K562 (cell line): ENCODE data around the gene FYB1. TPM values are rescaled to one million over a fixed set of nuclear protein-coding genes. Genes with fewer than 3 reads are reported as not detected.

ENCODE experiments used
- ARID1B ChIP-seq: fragments of 450-650 bp; IDR thresholded peaks from 2 replicates; pipeline ENCODE4 v1.6.1; 2016; ENCODE audit warnings: antibody characterized with exemption, mild to moderate bottlenecking, inconsistent platforms
- BACH1 ChIP-seq: fragments of 200-800 bp; sonication (Bioruptor generic); IDR thresholded peaks from 2 replicates; pipeline ENCODE4 v1.6.1; 2016; ENCODE audit warnings: missing genetic modification characterization, missing compliant biosample characterization
- C11orf30 ChIP-seq: fragments of 450-650 bp; IDR thresholded peaks from 2 replicates; pipeline ENCODE4 v1.6.1; 2016; ENCODE audit warnings: low read depth, mild to moderate bottlenecking
- CC2D1A ChIP-seq: fragments of 450-650 bp; IDR thresholded peaks from 2 replicates; pipeline ENCODE4 v1.6.1; 2017; ENCODE audit warnings: mild to moderate bottlenecking
- CEBPG ChIP-seq, 3 experiments: fragments of 200-800 bp in 1 of 3; sonication (Bioruptor generic) in 1 of 3; sonication (generic) in 1 of 3; formaldehyde crosslinking in 1 of 3; IDR thresholded peaks in 2 of 3; conservative IDR thresholded peaks in 1 of 3; 2 replicates each; pipeline versions ENCODE4 v1.6.1 to v1.8.0; 2016 to 2022; ENCODE audit warnings: missing compliant biosample characterization in 2 of 3, missing genetic modification characterization in 2 of 3, mild to moderate bottlenecking in 1 of 3, missing genetic modification reagents in 1 of 3
- GABPB1 ChIP-seq: sonication (generic); formaldehyde crosslinking; IDR thresholded peaks from 2 replicates; pipeline ENCODE4 v1.8.0; 2022; ENCODE audit warnings: mild to moderate bottlenecking, missing genetic modification reagents
- IRF9 ChIP-seq: fragments of 450-650 bp; IDR thresholded peaks from 2 replicates; pipeline ENCODE4 v1.6.1; 2016; ENCODE audit warnings: missing biosample characterization, missing genetic modification characterization
- MAFG ChIP-seq: fragments of 450-650 bp; conservative IDR thresholded peaks from 2 replicates; pipeline ENCODE4 v1.6.1; 2016; ENCODE audit warnings: missing genetic modification characterization, missing compliant biosample characterization
- MNT ChIP-seq, 2 experiments: fragments of 450-650 bp; conservative IDR thresholded peaks; 2 replicates each; pipeline ENCODE4 v1.6.1; 2017; ENCODE audit warnings: mild to moderate bottlenecking in 2 of 2, moderate library complexity in 2 of 2
- MYBL2 ChIP-seq, 2 experiments: fragments of 450-650 bp in 1 of 2; sonication (generic) in 1 of 2; formaldehyde crosslinking in 1 of 2; IDR thresholded peaks; 2 replicates each; pipeline versions ENCODE4 v1.6.1 to v1.8.1; 2017 to 2022; ENCODE audit warnings: borderline replicate concordance in 1 of 2, inconsistent platforms in 1 of 2, low read depth in 1 of 2, mild to moderate bottlenecking in 1 of 2, missing genetic modification reagents in 1 of 2, moderate library complexity in 1 of 2
- NBN ChIP-seq: fragments of 450-650 bp; IDR thresholded peaks from 2 replicates; pipeline ENCODE4 v1.6.1; 2016; ENCODE audit warnings: low read depth, mild to moderate bottlenecking
- NFE2 ChIP-seq: IDR thresholded peaks from 2 replicates; pipeline ENCODE4 v1.6.1; 2014; ENCODE audit warnings: antibody characterized with exemption, low read depth
- RAD21 ChIP-seq, 2 experiments: fragments of 250-450 bp in 1 of 2; fragments of 450-650 bp in 1 of 2; sonication (Bioruptor Pico) in 1 of 2; formaldehyde crosslinking in 1 of 2; IDR thresholded peaks in 1 of 2; conservative IDR thresholded peaks in 1 of 2; 2 replicates each; pipeline versions ENCODE4 v1.4.0 to v1.8.0; 2020 to 2022; ENCODE audit warnings: mild to moderate bottlenecking in 2 of 2, moderate library complexity in 1 of 2
- RBM22 ChIP-seq: fragments of 200-400 bp; formaldehyde crosslinking; IDR thresholded peaks from 2 replicates; pipeline ENCODE4 v1.6.1; 2018; ENCODE audit warnings: low read length, low read depth; ENCODE audit not compliant: poor library complexity, severe bottlenecking
- TCF3 ChIP-seq: sonication (generic); formaldehyde crosslinking; IDR thresholded peaks from 2 replicates; pipeline ENCODE4 v1.4.0; 2020; ENCODE audit warnings: mild to moderate bottlenecking, missing genetic modification reagents
- THAP7 ChIP-seq: fragments of 250-450 bp; sonication (Bioruptor Pico); IDR thresholded peaks from 2 replicates; pipeline ENCODE4 v1.5.0; 2021
- ZBTB34 ChIP-seq: fragments of 250-450 bp; sonication (Bioruptor Pico); IDR thresholded peaks from 2 replicates; pipeline ENCODE4 v1.8.0; 2021; ENCODE audit warnings: mild to moderate bottlenecking, moderate library complexity
- ZNF143 ChIP-seq: sonication (generic); formaldehyde crosslinking; IDR thresholded peaks from 2 replicates; pipeline ENCODE4 v1.9.0; 2022; ENCODE audit warnings: mild to moderate bottlenecking, missing genetic modification reagents
- ZNF780A ChIP-seq: fragments of 250-450 bp; sonication (Bioruptor Pico); IDR thresholded peaks from 2 replicates; pipeline ENCODE4 v1.5.0; 2021; ENCODE audit warnings: mild to moderate bottlenecking
- polyA plus RNA-seq, 8 experiments: library from polyadenylated mRNA; depleted of rRNA in 4 of 8; stranded (reverse) in 5 of 8; unstranded in 3 of 8; fragments of >200 nt; fragmentation: Nextera tagmentation in 2 of 8; fragmentation: Illumina TruSeq in 1 of 8; extraction: Ambion mirVana in 2 of 8; extraction: Trizol in 1 of 8; gene quantifications; 2 replicates each; pipeline versions ENCODE4 v1.2.1 to v1.2.3, GENCODE V29; 2011 to 2014; ENCODE audit warnings: inconsistent platforms in 1 of 8, missing spikeins in 1 of 8
- total RNA-seq, 7 experiments: library from RNA; depleted of rRNA in 6 of 7; stranded (reverse); fragments of >200 nt in 6 of 7; fragmentation: Illumina TruSeq in 2 of 7; extraction: Trizol in 2 of 7; gene quantifications; 2 replicates each; pipeline versions ENCODE4 v1.2.1 to v1.2.3, GENCODE V29; 2011 to 2021; ENCODE audit warnings: low replicate concordance in 1 of 7

FYB1 gene
- total and polyA plus RNA-seq, 9 of the 15 experiments (the other 6 are each of a cell fraction or from before 2014, with no cell fraction given): 4.7 to 31.5 (median 9.7) TPM

- TF ChIP-seq CEBPG (CRISPR knock-in tag; IDR thresholded peaks at IDR 0.05) (peak; percentile 76), CEBPG (tag; conservative IDR thresholded peaks at IDR 0.05 in 1 of 2, IDR thresholded peaks at IDR 0.05 in 1 of 2) (peak; percentile 93 to 94), BACH1 (tag) (peak; percentile 40; the same call in 1 of the 2 replicates), ARID1B (peak; percentile 76), TCF3 (CRISPR knock-in tag) (peak; percentile 41; the same call in 1 of the 2 replicates), NBN (peak; percentile 31; the same call in 1 of the 2 replicates), RBM22 (no peak), THAP7 (CRISPR knock-in tag) (no peak), C11orf30 (peak; percentile 85), GABPB1 (CRISPR knock-in tag) (no peak), MAFG (tag) (peak; percentile 91), ZNF143 (CRISPR knock-in tag) (no peak), CC2D1A (no peak), ZBTB34 (CRISPR knock-in tag) (no peak), IRF9 (tag) (peak; percentile 84), RAD21 (CRISPR knock-in tag; conservative IDR thresholded peaks at IDR 0.05 in 1 of 2, IDR thresholded peaks at IDR 0.05 in 1 of 2) (0 out of 4 replicates have a peak, but pooled peaks of 1 of the 2 experiments have one; percentile 13), MYBL2 (IDR thresholded peaks at IDR 0.05; ENCODE audit: low read depth) (no peak), MYBL2 (CRISPR knock-in tag; IDR thresholded peaks at IDR 0.05; ENCODE audit: borderline replicate concordance) (no peak), ZNF780A (CRISPR knock-in tag) (no peak), MNT (conservative IDR thresholded peaks at IDR 0.05) (0 out of 4 replicates have a peak, but pooled peaks of 1 of the 2 experiments have one; percentile 22), NFE2 (peak; percentile 84)
These were observed 116.6 kb downstream of the FYB1 start (continued) for GRCh38 chr5:39102684-39103155.
